NB4 (cell line): ENCODE results near the gene FNDC4.

ENCODE experiments used
- CTCF ChIP-seq: IDR thresholded peaks from one replicate; pipeline ENCODE4 v1.5.1; 2012; ENCODE audit warnings: low read depth, low read length
- POLR2A ChIP-seq: IDR thresholded peaks from 2 replicates; pipeline ENCODE4 v1.6.1; 2011; ENCODE audit warnings: mild to moderate bottlenecking; ENCODE audit not compliant: insufficient read length; ENCODE audit errors: extremely low read depth

- TF ChIP-seq CTCF (no peak), POLR2A (no peak)
Observed at GRCh38 chr2:27507293-27507692, 12.3 kb upstream of the FNDC4 start.
